Trophoblast cell (in vitro differentiated cells and primary cell): Measurements from ENCODE around the gene CPT1B.

Experiments used
- DNase-seq, 2 donors: peaks; one replicate each; pipeline ENCODE4 v3.0.0-alpha.2; 2016
- H2AFZ ChIP-seq: 2 replicates; pipeline ENCODE4 v1.6.1; 2013; ENCODE audit warnings: low read length, moderate library complexity, mild to moderate bottlenecking; ENCODE audit not compliant: insufficient read depth, poor library complexity
- H2AK5ac ChIP-seq: 2 replicates; pipeline ENCODE4 v1.6.1; 2013; ENCODE audit warnings: mild to moderate bottlenecking, low read length
- H2BK120ac ChIP-seq: 2 replicates; pipeline ENCODE4 v1.6.1; 2013; ENCODE audit warnings: low read length, mild to moderate bottlenecking, moderate library complexity; ENCODE audit not compliant: insufficient read depth, poor library complexity
- H2BK12ac ChIP-seq: 2 replicates; pipeline ENCODE4 v1.6.1; 2013; ENCODE audit warnings: mild to moderate bottlenecking, low read length, moderate library complexity
- H2BK5ac ChIP-seq: 2 replicates; pipeline ENCODE4 v1.6.1; 2013; ENCODE audit warnings: low read length, low read depth, moderate library complexity, mild to moderate bottlenecking; ENCODE audit not compliant: poor library complexity
- H3K14ac ChIP-seq: 2 replicates; pipeline ENCODE4 v1.6.1; 2013; ENCODE audit warnings: mild to moderate bottlenecking, low read length
- H3K18ac ChIP-seq: 2 replicates; pipeline ENCODE4 v1.6.1; 2013; ENCODE audit warnings: mild to moderate bottlenecking, low read length
- H3K23ac ChIP-seq: 2 replicates; pipeline ENCODE4 v1.6.1; 2013; ENCODE audit warnings: low read length
- H3K27ac ChIP-seq: 2 replicates; pipeline ENCODE4 v1.5.1; 2013; ENCODE audit warnings: low read depth, mild to moderate bottlenecking, inconsistent platforms, low read length, moderate library complexity
- H3K27me3 ChIP-seq: 2 replicates; pipeline ENCODE4 v1.6.1; 2013; ENCODE audit warnings: inconsistent platforms, mild to moderate bottlenecking, low read length, moderate library complexity; ENCODE audit not compliant: insufficient read depth
- H3K36me3 ChIP-seq, 2 experiments: 1 replicate in 1 of 2; 2 replicates in 1 of 2; pipeline ENCODE4 v1.6.1; 2013; ENCODE audit warnings: low read length in 2 of 2, mild to moderate bottlenecking in 2 of 2, moderate library complexity in 1 of 2; ENCODE audit not compliant: insufficient read depth in 2 of 2, control insufficient read depth in 1 of 2
- H3K4ac ChIP-seq: 2 replicates; pipeline ENCODE4 v1.6.1; 2013; ENCODE audit warnings: low read depth, mild to moderate bottlenecking, low read length, moderate library complexity
- H3K4me1 ChIP-seq, 2 experiments: 1 replicate in 1 of 2; 2 replicates in 1 of 2; pipeline ENCODE4 v1.6.1; 2013; ENCODE audit warnings: low read length in 2 of 2, mild to moderate bottlenecking in 2 of 2, moderate library complexity in 1 of 2; ENCODE audit not compliant: insufficient read depth in 2 of 2, control insufficient read depth in 1 of 2
- H3K4me2 ChIP-seq: 2 replicates; pipeline ENCODE4 v1.6.1; 2013; ENCODE audit warnings: inconsistent platforms, mild to moderate bottlenecking, low read length, moderate library complexity
- H3K4me3 ChIP-seq: 2 replicates; pipeline ENCODE4 v1.5.1; 2013; ENCODE audit warnings: mild to moderate bottlenecking, low read depth, low read length, inconsistent platforms
- H3K79me1 ChIP-seq: one replicate; pipeline ENCODE4 v1.6.1; 2013; ENCODE audit warnings: low read length
- H3K79me2 ChIP-seq: 2 replicates; pipeline ENCODE4 v1.6.1; 2013; ENCODE audit warnings: low read length, mild to moderate bottlenecking; ENCODE audit not compliant: control insufficient read depth, insufficient read depth, poor library complexity
- H3K9ac ChIP-seq: 2 replicates; pipeline ENCODE4 v1.6.1; 2013; ENCODE audit warnings: mild to moderate bottlenecking, low read length
- H3K9me3 ChIP-seq: 2 replicates; pipeline ENCODE4 v1.6.1; 2013; ENCODE audit warnings: low read depth, mild to moderate bottlenecking, control low read depth, inconsistent platforms, low read length; ENCODE audit not compliant: insufficient read depth
- H4K12ac ChIP-seq: 2 replicates; pipeline ENCODE4 v1.6.1; 2013; ENCODE audit warnings: low read depth, mild to moderate bottlenecking, low read length, moderate library complexity
- H4K8ac ChIP-seq: 2 replicates; pipeline ENCODE4 v1.6.1; 2013; ENCODE audit warnings: low read depth, mild to moderate bottlenecking, low read length, moderate library complexity
- H4K91ac ChIP-seq: one replicate; pipeline ENCODE4 v1.6.1; 2013; ENCODE audit warnings: low read depth, mild to moderate bottlenecking, low read length, moderate library complexity
- WGBS: extraction: QIAGEN DNeasy Blood & Tissue Kit; methylation state at CpG from one replicate; pipeline ENCODE4 v1.1.7; 2013; ENCODE audit warnings: missing lambda C conversion rate; ENCODE audit not compliant: insufficient read length, insufficient coverage; ENCODE audit errors: extremely low coverage; 5-methylcytosine and 5-hydroxymethylcytosine counted together

CPT1B gene

GRCh38 chr22:50553310-50553709 lies 24.9 kb downstream of the CPT1B start:
- no peak overlapping the region for H2BK5ac ChIP-seq
- H3K79me1 ChIP-seq, result no peaks in the 10 kb centered on the region
- H4K91ac ChIP-seq, result no peak overlapping the region
- H4K8ac ChIP-seq, result no peak overlapping the region
- no peak overlapping the region for H4K12ac ChIP-seq
- H3K9ac ChIP-seq, result no peak overlapping the region
- no peak overlapping the region for H3K4me3 ChIP-seq
- no peak overlapping the region for H2AFZ ChIP-seq
- no peaks in the 10 kb centered on the region for H3K79me2 ChIP-seq
- H3K27me3 ChIP-seq, result no peaks in the 10 kb centered on the region
- no peaks in the 10 kb centered on the region for H3K36me3 ChIP-seq
- H3K4me1 ChIP-seq, result no peaks in the 10 kb centered on the region
- no peak for DNase-seq
- no peak overlapping the region for H3K4ac ChIP-seq
- no CpG with 5 or more reads among the region's 8 CpGs for WGBS
- no peak overlapping the region for H2AK5ac ChIP-seq
- H3K18ac ChIP-seq, result no peak overlapping the region
- H3K4me2 ChIP-seq, result no peak overlapping the region
- H3K27ac ChIP-seq, result no peak overlapping the region
- no peak overlapping the region for H2BK120ac ChIP-seq
- H3K23ac ChIP-seq, result no peak overlapping the region
- H3K14ac ChIP-seq, result no peak overlapping the region
- H3K9me3 ChIP-seq, result no peaks in the 10 kb centered on the region
- H2BK12ac ChIP-seq, result no peak overlapping the region

GRCh38 chr22:50551160-50551752 lies 27.0 kb downstream of the CPT1B start:
- Histone ChIP-seq H3K79me1 (no peaks in the 10 kb centered on the region), H4K91ac (no peak overlapping the region), H3K14ac (no peak overlapping the region), H4K12ac (no peak overlapping the region), H3K23ac (no peak overlapping the region), H3K4me2 (no peak overlapping the region), H3K9ac (no peak overlapping the region), H3K79me2 (no peaks in the 10 kb centered on the region), H3K4me3 (no peak overlapping the region), H3K4me1 (no peaks in the 10 kb centered on the region), H2BK5ac (no peak overlapping the region), H3K36me3 (no peaks in the 10 kb centered on the region), H3K4ac (no peak overlapping the region), H3K27me3 (no peaks in the 10 kb centered on the region), H3K27ac (no peak overlapping the region), H4K8ac (no peak overlapping the region), H2AFZ (no peak overlapping the region), H3K18ac (no peak overlapping the region), H2BK12ac (no peak overlapping the region), H3K9me3 (no peaks in the 10 kb centered on the region), H2BK120ac (no peak overlapping the region), H2AK5ac (no peak overlapping the region)
- no CpG with 5 or more reads among the region's 11 CpGs for WGBS
- no peak for DNase-seq

GRCh38 chr22:50550395-50550794 lies 27.8 kb downstream of the CPT1B start:
- H2AFZ ChIP-seq, result no peak overlapping the region
- H3K79me1 ChIP-seq, result no peaks in the 10 kb centered on the region
- H2BK12ac ChIP-seq, result no peak overlapping the region
- no peak overlapping the region for H4K8ac ChIP-seq
- no peaks in the 10 kb centered on the region for H3K79me2 ChIP-seq
- no peak overlapping the region for H2AK5ac ChIP-seq
- no peak overlapping the region for H4K12ac ChIP-seq
- H2BK120ac ChIP-seq, result no peak overlapping the region
- no CpG with 5 or more reads among the region's 8 CpGs for WGBS
- H3K4ac ChIP-seq, result no peak overlapping the region
- no peak overlapping the region for H3K4me3 ChIP-seq
- no peaks in the 10 kb centered on the region for H3K36me3 ChIP-seq
- no peak overlapping the region for H3K4me2 ChIP-seq
- no peak overlapping the region for H3K23ac ChIP-seq
- no peaks in the 10 kb centered on the region for H3K27me3 ChIP-seq
- no peak overlapping the region for H3K18ac ChIP-seq
- H3K27ac ChIP-seq, result no peak overlapping the region
- no peak overlapping the region for H3K14ac ChIP-seq
- peaks cover 7 to 8% of the 10 kb centered on the region in 2 experiments for H3K4me1 ChIP-seq
- no peak for DNase-seq
- H3K9ac ChIP-seq, result no peak overlapping the region
- no peaks in the 10 kb centered on the region for H3K9me3 ChIP-seq
- H4K91ac ChIP-seq, result no peak overlapping the region
- no peak overlapping the region for H2BK5ac ChIP-seq

- H3K9ac ChIP-seq, result no peak overlapping the region
- no peak overlapping the region for H4K91ac ChIP-seq
- H3K4me1 ChIP-seq, result peaks cover 8 to 16% of the 10 kb centered on the region in 2 experiments
- H2AK5ac ChIP-seq, result no peak overlapping the region
- no peaks in the 10 kb centered on the region for H3K27me3 ChIP-seq
- H3K4me2 ChIP-seq, result no peak overlapping the region
- H2AFZ ChIP-seq, result no peak overlapping the region
- no CpG with 5 or more reads among the region's 68 CpGs for WGBS
- no peaks in the 10 kb centered on the region for H3K9me3 ChIP-seq
- no peak overlapping the region for H3K23ac ChIP-seq
- no peak overlapping the region for H4K12ac ChIP-seq
- no peaks in the 10 kb centered on the region for H3K79me2 ChIP-seq
- H3K36me3 ChIP-seq, result no peaks in the 10 kb centered on the region
- H2BK120ac ChIP-seq, result no peak overlapping the region
- DNase-seq, result no peak
- H3K4me3 ChIP-seq, result no peak overlapping the region
- H4K8ac ChIP-seq, result no peak overlapping the region
- no peak overlapping the region for H2BK5ac ChIP-seq
- no peak overlapping the region for H3K4ac ChIP-seq
- H3K14ac ChIP-seq, result no peak overlapping the region
- no peak overlapping the region for H2BK12ac ChIP-seq
- no peak overlapping the region for H3K18ac ChIP-seq
- peaks cover 2% of the 10 kb centered on the region for H3K79me1 ChIP-seq
- no peak overlapping the region for H3K27ac ChIP-seq
Measured at GRCh38 chr22:50548921-50549790, 29.1 kb downstream of the CPT1B start.
